Nephron progenitor cell (in vitro differentiated cells): Measurements from ENCODE around the gene FAU.

Experiments used
- DNase-seq: peaks from one replicate; pipeline ENCODE4 v3.0.0; 2021
- H3K27ac Mint-ChIP-seq: 2 replicates; pipeline ENCODE4 v1.8.0; 2021; ENCODE audit warnings: mild to moderate bottlenecking, moderate library complexity, mixed read lengths
- H3K27me3 Mint-ChIP-seq: 2 replicates; pipeline ENCODE4 v1.8.0; 2021; ENCODE audit warnings: mild to moderate bottlenecking, low read depth, mixed read lengths; ENCODE audit not compliant: poor library complexity
- H3K36me3 Mint-ChIP-seq: 2 replicates; pipeline ENCODE4 v1.8.0; 2021; ENCODE audit warnings: low read depth, mixed read lengths
- H3K4me1 Mint-ChIP-seq: 2 replicates; pipeline ENCODE4 v1.8.0; 2021; ENCODE audit warnings: mixed read lengths
- H3K4me3 Mint-ChIP-seq: 2 replicates; pipeline ENCODE4 v1.8.0; 2021; ENCODE audit warnings: mild to moderate bottlenecking, moderate library complexity, mixed read lengths
- H3K9me3 Mint-ChIP-seq: 2 replicates; pipeline ENCODE4 v1.8.0; 2021; ENCODE audit warnings: mild to moderate bottlenecking, moderate library complexity, mixed read lengths
- TF ChIP-seq, protein P1 (sequence below): fragments of 200-600 bp; sonication (generic); IDR thresholded peaks from 2 replicates; pipeline ENCODE4 v1.5.0; 2021; ENCODE audit warnings: antibody characterized with exemption

Gene FAU

DNA sequence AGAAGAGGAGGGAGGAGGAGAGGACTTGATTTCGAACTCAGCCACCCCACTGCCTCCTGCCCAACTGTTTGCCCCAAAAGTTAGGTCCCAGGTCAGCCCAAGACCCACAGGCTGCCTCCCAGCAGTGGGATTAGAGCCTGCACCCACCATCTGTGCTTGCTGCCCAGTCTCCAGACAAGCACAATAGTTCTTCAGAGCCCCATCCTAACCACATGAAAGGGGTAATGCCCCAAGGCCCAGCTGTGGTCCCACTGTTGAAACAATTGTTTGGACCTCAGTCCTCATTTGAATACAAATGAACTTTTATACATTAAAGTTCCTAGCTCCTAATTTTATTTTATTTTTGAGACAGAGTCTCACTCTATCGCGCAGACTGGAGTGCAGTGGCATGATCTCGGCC lies 31.3 kb downstream of the FAU start:
- Mint-ChIP-seq H3K4me3 (no peak overlapping the region), H3K27me3 (peaks cover 3% of the 10 kb centered on the region), H3K9me3 (no peaks in the 10 kb centered on the region), H3K4me1 (peaks cover 4% of the 10 kb centered on the region), H3K36me3 (peaks cover 14% of the 10 kb centered on the region), H3K27ac (no peak overlapping the region)
- DNase-seq, result no peak
- TF ChIP-seq, protein P1, sequence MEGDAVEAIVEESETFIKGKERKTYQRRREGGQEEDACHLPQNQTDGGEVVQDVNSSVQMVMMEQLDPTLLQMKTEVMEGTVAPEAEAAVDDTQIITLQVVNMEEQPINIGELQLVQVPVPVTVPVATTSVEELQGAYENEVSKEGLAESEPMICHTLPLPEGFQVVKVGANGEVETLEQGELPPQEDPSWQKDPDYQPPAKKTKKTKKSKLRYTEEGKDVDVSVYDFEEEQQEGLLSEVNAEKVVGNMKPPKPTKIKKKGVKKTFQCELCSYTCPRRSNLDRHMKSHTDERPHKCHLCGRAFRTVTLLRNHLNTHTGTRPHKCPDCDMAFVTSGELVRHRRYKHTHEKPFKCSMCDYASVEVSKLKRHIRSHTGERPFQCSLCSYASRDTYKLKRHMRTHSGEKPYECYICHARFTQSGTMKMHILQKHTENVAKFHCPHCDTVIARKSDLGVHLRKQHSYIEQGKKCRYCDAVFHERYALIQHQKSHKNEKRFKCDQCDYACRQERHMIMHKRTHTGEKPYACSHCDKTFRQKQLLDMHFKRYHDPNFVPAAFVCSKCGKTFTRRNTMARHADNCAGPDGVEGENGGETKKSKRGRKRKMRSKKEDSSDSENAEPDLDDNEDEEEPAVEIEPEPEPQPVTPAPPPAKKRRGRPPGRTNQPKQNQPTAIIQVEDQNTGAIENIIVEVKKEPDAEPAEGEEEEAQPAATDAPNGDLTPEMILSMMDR, result no peak

DNA sequence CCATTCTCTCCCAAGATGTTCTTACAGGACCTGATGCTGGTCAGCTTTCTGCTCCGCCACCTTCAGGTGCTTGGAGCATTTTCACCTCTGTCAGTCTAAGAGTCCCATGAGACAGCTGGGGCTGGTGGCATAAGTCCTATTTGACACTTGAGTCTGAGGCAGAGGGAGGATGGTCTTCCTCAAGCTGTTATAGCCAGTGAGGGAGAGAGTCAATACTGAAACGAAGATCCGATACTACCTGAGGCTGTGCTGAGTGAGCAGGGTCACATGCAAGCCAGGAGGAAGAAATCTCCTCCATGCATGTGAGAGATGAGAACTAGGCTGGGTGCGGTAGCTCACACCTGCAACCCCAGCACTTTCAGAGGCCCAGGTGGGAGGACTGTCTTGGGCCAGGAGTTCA lies 32.3 kb downstream of the FAU start:
- H3K4me1 Mint-ChIP-seq, result peaks cover 13% of the 10 kb centered on the region
- TF ChIP-seq, protein P1, result no peak
- peaks cover 17% of the 10 kb centered on the region for H3K36me3 Mint-ChIP-seq
- H3K27me3 Mint-ChIP-seq, result peaks cover under 1% of the 10 kb centered on the region
- no peaks in the 10 kb centered on the region for H3K9me3 Mint-ChIP-seq
- H3K4me3 Mint-ChIP-seq, result no peak overlapping the region
- no peak overlapping the region for H3K27ac Mint-ChIP-seq
- DNase-seq, result no peak

DNA sequence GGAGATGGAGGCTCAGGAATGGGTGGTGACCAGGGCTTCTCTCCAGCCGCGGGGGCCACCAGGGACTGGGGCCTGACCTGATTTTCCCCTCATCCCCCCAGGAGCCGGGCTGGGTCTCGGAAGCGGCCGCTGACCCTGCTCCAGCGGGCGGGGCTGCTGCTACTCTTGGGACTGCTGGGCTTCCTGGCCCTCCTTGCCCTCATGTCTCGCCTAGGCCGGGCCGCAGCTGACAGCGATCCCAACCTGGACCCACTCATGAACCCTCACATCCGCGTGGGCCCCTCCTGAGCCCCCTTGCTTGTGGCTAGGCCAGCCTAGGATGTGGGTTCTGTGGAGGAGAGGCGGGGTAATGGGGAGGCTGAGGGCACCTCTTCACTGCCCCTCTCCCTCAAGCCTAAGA lies 34.1 kb downstream of the FAU start:
- TF ChIP-seq, protein P1, result no peak

DNA sequence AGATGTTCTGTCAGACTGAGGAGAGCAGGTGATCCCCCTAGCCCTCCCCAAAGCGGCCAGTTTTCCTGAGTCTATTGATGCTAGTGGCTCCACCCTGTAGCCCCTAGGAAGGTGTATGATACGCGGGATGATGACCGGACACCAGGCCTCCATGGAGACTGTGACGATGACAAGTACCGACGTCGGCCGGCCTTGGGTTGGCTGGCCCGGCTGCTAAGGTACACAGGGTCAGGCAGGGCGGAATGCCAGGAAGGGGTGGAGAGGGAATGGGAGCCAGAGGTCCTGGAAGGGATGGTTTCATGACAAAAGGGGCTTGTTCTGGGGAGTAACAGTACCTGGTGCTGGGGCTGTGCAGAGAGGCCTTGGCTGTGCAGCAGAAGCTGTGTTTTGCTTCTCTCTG lies 34.7 kb downstream of the FAU start:
- H3K36me3 Mint-ChIP-seq, result peaks cover 17% of the 10 kb centered on the region
- H3K4me1 Mint-ChIP-seq, result peaks cover 29% of the 10 kb centered on the region
- H3K9me3 Mint-ChIP-seq, result no peaks in the 10 kb centered on the region
- H3K4me3 Mint-ChIP-seq, result no peak overlapping the region
- no peak overlapping the region for H3K27ac Mint-ChIP-seq
- no peaks in the 10 kb centered on the region for H3K27me3 Mint-ChIP-seq
- TF ChIP-seq, protein P1, result no peak
- no peak for DNase-seq

More for the DNA sequence above, 34.1 kb downstream of the FAU start:
- Mint-ChIP-seq H3K36me3 (peaks cover 17% of the 10 kb centered on the region), H3K4me1 (peaks cover 23% of the 10 kb centered on the region), H3K27me3 (no peaks in the 10 kb centered on the region), H3K4me3 (no peak overlapping the region), H3K27ac (no peak overlapping the region), H3K9me3 (no peaks in the 10 kb centered on the region)
- no peak for DNase-seq

DNA sequence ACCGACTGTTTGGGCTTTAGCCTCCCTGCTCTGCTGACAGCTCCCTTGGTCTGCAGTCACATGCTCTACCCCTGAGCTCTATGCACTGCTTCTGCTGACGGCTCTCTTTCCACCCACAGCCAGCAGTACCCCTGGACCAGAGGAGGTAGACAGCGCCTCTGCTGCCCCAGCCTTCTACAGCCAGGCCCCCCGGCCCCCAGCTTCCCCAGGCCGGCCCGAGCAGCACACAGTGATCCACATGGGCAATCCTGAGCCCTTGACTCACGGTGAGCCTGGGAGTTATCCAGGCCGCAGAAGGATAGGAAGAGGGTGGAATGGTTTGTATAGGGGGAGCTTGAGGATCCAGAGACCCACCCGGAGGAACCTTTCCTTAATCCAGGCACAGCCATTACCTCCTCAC lies 35.1 kb downstream of the FAU start:
- no peak for DNase-seq
- TF ChIP-seq, protein P1, result no peak
- Mint-ChIP-seq H3K27ac (no peak overlapping the region), H3K4me3 (no peak overlapping the region), H3K36me3 (peaks cover 17% of the 10 kb centered on the region), H3K9me3 (no peaks in the 10 kb centered on the region), H3K27me3 (no peaks in the 10 kb centered on the region), H3K4me1 (peaks cover 32% of the 10 kb centered on the region)

DNA sequence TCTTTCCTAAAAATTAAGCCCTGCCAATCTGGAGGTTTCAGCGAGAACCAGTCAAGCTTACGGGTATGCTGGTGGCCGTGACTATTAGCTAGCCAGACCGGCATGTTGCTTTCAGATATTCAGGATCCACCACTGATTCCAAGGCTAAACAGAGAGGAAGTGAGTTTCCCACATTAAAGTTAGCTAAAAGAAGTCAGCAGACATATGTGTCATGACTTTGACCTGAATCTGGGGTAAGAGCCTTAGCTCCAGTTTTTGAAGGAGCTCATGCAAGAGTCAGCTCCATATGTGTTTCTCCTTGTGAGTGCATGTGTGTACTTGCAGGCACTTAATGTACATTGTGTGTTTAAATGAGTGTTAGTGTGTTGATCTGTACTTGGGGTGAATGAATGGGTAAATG lies 36.5 kb downstream of the FAU start:
- H3K4me1 Mint-ChIP-seq, result peaks cover 38% of the 10 kb centered on the region

More for the DNA sequence above, 36.5 kb downstream of the FAU start:
- Mint-ChIP-seq H3K9me3 (no peaks in the 10 kb centered on the region), H3K27me3 (no peaks in the 10 kb centered on the region), H3K36me3 (peaks cover 22% of the 10 kb centered on the region), H3K27ac (peak overlapping the region; percentile 1), H3K4me3 (peak overlapping the region; percentile 99)
- TF ChIP-seq, protein P1, result no peak
- DNase-seq, result no peak
